Stomach smooth muscle (tissue), 2 donors: ENCODE results near the gene TPST1.
"Not testable (repeated sequence)": the region's sequence is repeated elsewhere in the genome, so short reads cannot be mapped to it uniquely, and the experiment has no call there.

Experiments used
- H3K27ac ChIP-seq: one replicate; pipeline ENCODE4 v1.7.0; 2013; ENCODE audit warnings: mild to moderate bottlenecking, low read length, inconsistent platforms
- H3K27me3 ChIP-seq, 2 donors: one replicate each; pipeline ENCODE4 v1.7.0; 2013; ENCODE audit warnings: low read length in 2 of 2; ENCODE audit not compliant: insufficient read depth in 2 of 2, control insufficient read depth in 1 of 2
- H3K36me3 ChIP-seq, 2 donors: one replicate each; pipeline ENCODE4 v1.7.0; 2013; ENCODE audit warnings: low read length in 2 of 2; ENCODE audit not compliant: control insufficient read depth in 2 of 2, insufficient read depth in 2 of 2
- H3K4me1 ChIP-seq: one replicate; pipeline ENCODE4 v1.7.0; 2013; ENCODE audit warnings: low read length; ENCODE audit not compliant: control insufficient read depth, insufficient read depth
- H3K4me3 ChIP-seq, 2 donors: one replicate each; pipeline ENCODE4 v1.7.0; 2013; ENCODE audit warnings: low read length in 2 of 2
- H3K9ac ChIP-seq, 2 donors: one replicate each; pipeline ENCODE4 v1.7.0; 2013; ENCODE audit warnings: low read length in 2 of 2, mild to moderate bottlenecking in 1 of 2
- H3K9me3 ChIP-seq, 2 donors: one replicate each; pipeline ENCODE4 v1.7.0; 2013; ENCODE audit warnings: low read length in 2 of 2; ENCODE audit not compliant: control insufficient read depth in 2 of 2
- donor health status: healthy.
- donor health status: Pancreatic carcinoma.

TPST1 gene

DNA sequence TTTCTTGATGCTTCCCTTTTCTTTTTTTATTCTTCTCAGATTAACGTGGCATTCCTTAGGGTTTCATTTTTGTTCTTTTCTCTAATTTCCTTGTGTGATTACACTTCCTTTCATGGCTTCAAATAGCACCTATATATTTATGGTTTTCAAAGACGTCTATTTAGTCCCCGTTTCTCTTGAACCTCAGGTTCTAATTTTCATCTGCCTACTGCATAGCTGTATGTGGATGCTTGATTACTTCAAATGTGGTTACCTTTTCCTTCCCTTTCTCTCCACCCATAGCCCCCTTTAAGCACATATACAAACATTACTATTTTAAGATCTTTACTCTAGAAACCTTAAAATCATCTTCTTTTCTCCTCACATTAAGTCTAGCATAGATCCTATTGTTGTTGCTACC, 2.4 kb downstream of the TPST1 start:
- H3K27me3 ChIP-seq, result no peaks in the 10 kb centered on the region
- no peak overlapping the region for H3K27ac ChIP-seq
- no peak overlapping the region for H3K4me3 ChIP-seq
- H3K4me1 ChIP-seq, result peaks cover 14% of the 10 kb centered on the region
- H3K36me3 ChIP-seq, result peaks cover 0 to 2% of the 10 kb centered on the region in 2 donors
- H3K9ac ChIP-seq, result no peak overlapping the region
- no peaks in the 10 kb centered on the region for H3K9me3 ChIP-seq

DNA sequence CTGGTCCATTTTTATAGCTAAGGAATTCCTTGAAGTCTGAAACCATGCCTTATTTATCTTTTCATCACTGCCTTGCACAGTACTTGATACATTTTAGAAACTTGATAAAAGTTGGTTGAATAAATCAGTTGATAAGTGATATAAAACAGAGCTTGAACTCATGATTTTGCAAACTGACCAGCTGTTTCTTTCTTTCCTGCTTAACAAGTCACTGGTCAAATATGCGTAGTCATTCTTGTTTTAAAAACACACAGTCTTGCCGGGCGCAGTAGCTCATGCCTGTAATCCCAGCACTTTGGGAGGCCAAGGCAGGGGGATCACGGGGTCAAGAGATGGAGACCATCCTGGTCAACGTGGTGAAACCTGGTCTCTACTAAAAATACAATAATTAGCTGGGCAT, 6.3 kb downstream of the TPST1 start:
- Histone ChIP-seq H3K27ac (no peak overlapping the region), H3K27me3 (no peaks in the 10 kb centered on the region), H3K36me3 (peaks cover 0 to 2% of the 10 kb centered on the region in 2 donors), H3K9me3 (no peaks in the 10 kb centered on the region), H3K4me1 (no peaks in the 10 kb centered on the region), H3K4me3 (no peak overlapping the region), H3K9ac (no peak overlapping the region)

DNA sequence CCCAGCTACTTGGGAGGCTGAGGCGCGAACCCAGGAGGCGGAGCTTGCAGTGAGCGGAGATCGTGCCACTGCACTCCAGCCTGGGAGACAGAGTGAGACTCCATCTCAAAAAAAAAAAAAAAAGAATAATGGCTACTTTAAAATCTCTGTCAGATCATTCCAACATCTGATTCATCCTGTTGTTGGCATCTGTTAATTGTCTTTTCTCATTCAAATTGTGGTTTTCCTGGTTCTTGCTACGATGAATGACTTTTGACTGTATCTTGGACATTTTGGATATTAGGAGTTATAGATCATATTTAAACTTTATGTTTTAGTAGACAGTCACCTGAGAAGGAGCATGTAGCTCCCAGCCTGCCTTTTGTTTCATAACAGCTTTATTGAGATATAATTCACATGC, 8.5 kb downstream of the TPST1 start:
- no peak overlapping the region for H3K4me3 ChIP-seq
- no peak overlapping the region for H3K9ac ChIP-seq
- no peaks in the 10 kb centered on the region for H3K4me1 ChIP-seq
- H3K9me3 ChIP-seq, result no peaks in the 10 kb centered on the region
- H3K36me3 ChIP-seq, result peaks cover 0 to 2% of the 10 kb centered on the region in 2 donors
- no peaks in the 10 kb centered on the region for H3K27me3 ChIP-seq
- H3K27ac ChIP-seq, result no peak overlapping the region

DNA sequence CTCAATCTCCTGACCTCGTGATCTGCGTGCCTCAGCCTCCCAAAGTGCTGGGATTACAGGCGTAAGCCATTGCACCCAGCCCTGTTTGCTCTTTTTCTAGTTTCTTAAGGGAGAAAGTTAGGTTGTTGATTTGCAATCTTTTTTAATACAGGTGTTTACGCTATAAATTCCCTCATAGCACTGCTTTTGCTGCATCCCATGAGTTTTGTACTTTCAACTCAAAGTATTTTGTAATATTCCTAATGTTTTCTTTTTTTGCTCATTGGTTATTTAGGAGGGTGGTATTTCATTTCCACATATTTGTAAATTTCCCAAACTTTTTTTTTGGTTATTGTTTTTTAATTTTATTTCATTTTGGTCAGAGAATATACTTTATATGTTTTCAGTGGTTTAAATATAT, 11.6 kb downstream of the TPST1 start:
- H3K4me1 ChIP-seq, result no peaks in the 10 kb centered on the region
- no peaks in the 10 kb centered on the region for H3K27me3 ChIP-seq
- no peaks in the 10 kb centered on the region for H3K36me3 ChIP-seq
- H3K4me3 ChIP-seq, result no peak overlapping the region
- no peak overlapping the region for H3K9ac ChIP-seq
- H3K27ac ChIP-seq, result no peak overlapping the region
- no peaks in the 10 kb centered on the region for H3K9me3 ChIP-seq

DNA sequence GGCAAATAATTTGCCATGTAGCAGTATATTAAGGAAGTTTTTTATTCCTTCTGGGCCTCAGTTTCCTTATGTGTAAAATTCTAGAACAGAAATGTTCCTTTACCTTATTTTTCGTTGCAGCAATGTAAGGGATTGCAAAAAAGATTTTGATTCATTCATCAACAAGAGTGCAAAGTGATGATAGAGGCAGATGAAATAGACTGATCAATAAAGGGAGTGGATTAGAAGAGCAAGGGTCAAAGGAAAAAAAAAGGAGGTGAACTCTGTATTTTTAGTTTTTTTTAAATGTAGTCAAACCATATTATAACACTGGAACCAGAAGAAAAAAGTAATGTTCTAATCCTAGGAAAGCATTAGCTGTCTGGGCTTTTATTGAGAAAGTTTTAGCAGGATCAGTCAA, 14.7 kb downstream of the TPST1 start:
- no peaks in the 10 kb centered on the region for H3K36me3 ChIP-seq
- H3K4me3 ChIP-seq, result no peak overlapping the region
- H3K9ac ChIP-seq, result no peak overlapping the region
- H3K9me3 ChIP-seq, result no peaks in the 10 kb centered on the region
- H3K27ac ChIP-seq, result no peak overlapping the region
- H3K4me1 ChIP-seq, result no peaks in the 10 kb centered on the region
- no peaks in the 10 kb centered on the region for H3K27me3 ChIP-seq

DNA sequence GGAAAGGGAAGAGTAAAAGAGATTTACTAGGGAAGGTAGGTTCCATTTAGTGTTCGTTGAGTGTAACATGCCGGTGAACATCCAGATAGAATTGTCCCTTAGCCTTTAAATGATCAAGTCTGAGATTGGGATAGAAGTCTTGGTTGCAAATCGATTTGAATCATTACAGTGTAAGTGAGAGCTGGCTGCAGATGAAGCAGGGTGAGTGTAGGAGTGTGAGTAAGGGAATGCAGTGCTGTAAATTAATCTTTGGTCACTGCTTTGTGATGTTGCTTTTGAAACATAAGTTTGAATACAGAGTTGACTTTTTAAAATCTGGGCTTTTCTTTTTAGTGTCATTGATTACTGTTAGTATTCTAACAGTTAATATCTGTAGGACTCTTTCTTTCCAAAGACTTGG, 16.3 kb downstream of the TPST1 start:
- H3K27ac ChIP-seq, result no peak overlapping the region
- no peak overlapping the region for H3K4me3 ChIP-seq
- H3K36me3 ChIP-seq, result no peaks in the 10 kb centered on the region
- no peaks in the 10 kb centered on the region for H3K27me3 ChIP-seq
- no peaks in the 10 kb centered on the region for H3K9me3 ChIP-seq
- H3K4me1 ChIP-seq, result no peaks in the 10 kb centered on the region
- no peak overlapping the region for H3K9ac ChIP-seq

DNA sequence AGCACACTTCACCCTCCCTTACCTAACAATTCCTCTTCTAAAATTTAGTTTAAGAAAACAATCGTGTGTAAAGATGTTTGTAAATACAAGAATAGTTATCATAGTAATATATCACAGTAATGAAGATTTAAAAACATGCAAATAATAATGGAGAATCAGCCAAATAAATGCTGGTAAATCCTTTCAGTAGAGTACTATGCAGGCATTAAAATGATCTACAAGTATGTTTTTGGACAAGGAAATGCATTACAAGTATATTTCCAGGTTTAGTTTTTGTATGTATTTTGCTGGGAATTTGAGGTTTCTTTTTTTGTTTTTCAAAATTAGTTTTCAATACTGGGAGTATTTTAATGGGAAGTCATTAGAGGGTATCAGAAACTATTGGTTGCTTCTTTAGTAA, 22.7 kb downstream of the TPST1 start:
- H3K36me3 ChIP-seq, result no peaks in the 10 kb centered on the region
- H3K4me3 ChIP-seq, result no peak overlapping the region
- no peak overlapping the region for H3K27ac ChIP-seq
- H3K9me3 ChIP-seq, result no peaks in the 10 kb centered on the region
- H3K27me3 ChIP-seq, result no peaks in the 10 kb centered on the region
- no peak overlapping the region for H3K9ac ChIP-seq
- H3K4me1 ChIP-seq, result no peaks in the 10 kb centered on the region

DNA sequence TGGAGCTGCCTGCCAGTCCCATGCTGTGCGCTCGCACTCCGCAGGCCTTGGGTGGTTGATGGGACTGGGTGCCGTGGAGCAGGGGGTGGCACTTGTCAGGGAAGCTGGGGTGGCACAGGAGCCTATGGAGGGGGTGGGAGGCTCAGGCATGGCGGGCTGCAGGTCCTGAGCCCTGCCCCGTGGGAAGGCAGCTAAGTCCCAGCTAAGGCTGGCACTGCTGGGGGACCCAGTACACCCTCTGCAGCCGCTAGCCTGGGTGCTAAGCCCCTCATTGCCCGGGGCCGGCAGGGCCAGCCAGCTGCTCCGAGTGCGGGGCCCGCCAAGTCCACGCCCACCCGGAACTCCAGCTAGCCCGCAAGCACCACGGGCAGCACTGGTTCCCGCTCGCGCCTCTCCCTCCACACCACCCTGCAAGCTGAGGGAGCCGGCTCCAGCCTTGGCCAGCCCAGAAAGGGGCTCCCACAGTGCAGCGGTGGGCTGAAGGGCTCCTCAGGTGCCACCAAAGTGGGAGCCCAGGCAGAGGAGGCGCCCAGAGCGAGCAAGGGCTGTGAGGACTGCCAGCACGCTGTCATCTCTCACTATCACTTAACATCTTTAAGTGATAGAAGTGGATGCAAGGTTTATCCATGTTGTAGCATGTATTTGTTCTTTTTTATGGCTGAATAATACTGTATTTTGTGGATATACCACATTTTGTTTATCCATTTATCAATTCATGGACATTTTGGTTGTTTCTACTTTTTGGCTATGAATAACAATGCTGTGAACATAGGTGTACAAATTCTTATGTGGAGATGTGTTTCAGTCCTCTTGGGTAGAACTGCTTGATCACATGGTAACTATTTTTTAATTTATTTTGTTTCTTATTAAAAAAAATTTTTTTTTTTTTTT, 26.4 kb downstream of the TPST1 start:
- H3K36me3 ChIP-seq, H3K9ac ChIP-seq, H3K27me3 ChIP-seq, H3K27ac ChIP-seq, H3K4me3 ChIP-seq, H3K9me3 ChIP-seq, H3K4me1 ChIP-seq: not testable (repeated sequence)

DNA sequence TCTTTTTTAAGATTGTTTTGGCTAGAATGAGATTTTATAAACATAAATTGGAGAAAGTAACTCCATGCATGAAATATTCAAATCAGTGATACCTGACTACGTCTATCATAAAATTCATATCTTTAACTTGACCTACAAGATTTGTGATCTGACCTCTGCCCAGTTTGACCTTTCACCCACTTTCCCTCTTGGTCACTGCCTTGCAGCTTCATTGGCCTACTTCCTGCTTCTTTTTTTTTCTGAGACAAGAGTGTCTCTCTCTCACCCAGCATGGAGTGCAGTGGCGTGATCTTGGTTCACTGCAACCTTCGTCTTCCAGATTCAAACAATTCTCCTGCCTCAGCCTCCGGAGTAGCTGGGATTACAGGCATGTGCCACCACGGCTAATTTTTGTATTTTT, 28.5 kb downstream of the TPST1 start:
- Histone ChIP-seq H3K9ac (no peak overlapping the region), H3K27me3 (no peaks in the 10 kb centered on the region), H3K4me1 (no peaks in the 10 kb centered on the region), H3K9me3 (no peaks in the 10 kb centered on the region), H3K27ac (no peak overlapping the region), H3K36me3 (no peaks in the 10 kb centered on the region), H3K4me3 (no peak overlapping the region)

DNA sequence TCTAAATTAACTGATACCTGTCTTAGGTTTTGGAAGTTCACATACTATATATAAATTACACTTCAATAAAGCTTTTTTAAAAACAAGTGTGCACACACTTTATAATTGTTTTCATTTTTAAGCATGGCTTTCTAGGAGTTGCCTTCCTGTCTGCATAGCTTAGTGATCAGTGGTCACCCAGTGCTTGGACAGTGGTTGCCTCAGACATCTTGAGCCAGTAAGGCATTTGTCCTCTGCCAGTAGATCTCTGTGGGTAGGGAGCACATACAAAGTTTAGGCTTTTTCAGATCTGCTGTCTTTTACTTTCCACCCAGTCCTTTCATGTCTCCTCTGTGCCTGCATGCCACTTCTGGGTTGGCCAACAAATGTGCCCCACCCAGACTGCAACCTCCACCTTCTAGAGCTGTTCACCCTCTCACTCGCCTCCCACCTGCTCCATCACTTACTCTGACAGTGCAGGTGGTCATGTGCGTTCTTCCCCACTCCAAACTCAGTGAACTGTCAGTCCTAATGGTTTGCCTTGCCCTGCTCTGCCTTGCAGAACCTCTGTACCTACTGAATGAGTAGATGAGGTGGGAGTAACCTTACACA, 31.7 kb downstream of the TPST1 start:
- Histone ChIP-seq H3K9me3 (no peaks in the 10 kb centered on the region), H3K27ac (no peak overlapping the region), H3K9ac (no peak overlapping the region), H3K36me3 (no peaks in the 10 kb centered on the region), H3K4me3 (no peak overlapping the region), H3K27me3 (no peaks in the 10 kb centered on the region), H3K4me1 (no peaks in the 10 kb centered on the region)
